Measurements from ENCODE around the gene ABTB2. TPM values are rescaled to one million over a fixed set of nuclear protein-coding genes. Genes with fewer than 3 reads are reported as not detected.

Gene ABTB2
- polyA plus RNA-seq, 1 of the 3 experiments (the other 2 are of a cell fraction) = 7.8 TPM

GRCh38 chr11:34250732-34251588 is 106.8 kb downstream of the ABTB2 start (continued):
- TF ChIP-seq RXRA (IDR thresholded peaks at IDR 0.05; ENCODE audit: borderline replicate concordance, low read depth) (no peak), SMC3 (IDR thresholded peaks at IDR 0.05; ENCODE audit: low read depth, low read length) (no peak), FOXM1 (IDR thresholded peaks at IDR 0.05; ENCODE audit: low read depth) (no peak), MXI1 (IDR thresholded peaks at IDR 0.05; ENCODE audit: low read depth, low read length) (peak; percentile 66), IRF3 (IDR thresholded peaks at IDR 0.05; ENCODE audit: low read depth, low read length) (no peak)

GRCh38 chr11:34250211-34250610 is 107.6 kb downstream of the ABTB2 start:
- no peak overlapping the region for H3K4me2 ChIP-seq
- H4K20me1 ChIP-seq (ENCODE audit: insufficient read depth) = no peaks in the 10 kb centered on the region
- no peaks in the 10 kb centered on the region for H3K9me2 ChIP-seq
- no peak for DNase-seq
- no peak overlapping the region for H3K4me3 ChIP-seq (ENCODE audit: low read depth in 2 of 2, low read length in 1 of 2)
- WGBS (ENCODE audit: low lambda C conversion rate) = 93% methylated on average over 2 of the region's 2 CpGs
- no peaks in the 10 kb centered on the region for H3K79me2 ChIP-seq (ENCODE audit: insufficient read depth)
- H3K27me3 ChIP-seq (ENCODE audit: insufficient read depth) = no peaks in the 10 kb centered on the region
- H3K27ac ChIP-seq (ENCODE audit: low read depth in 2 of 2, low read length in 1 of 2) = no peak overlapping the region
- no peaks in the 10 kb centered on the region for H3K36me3 ChIP-seq (replicated peaks in 1 of 2; ENCODE audit: control insufficient read depth in 1 of 2, insufficient read depth in 2 of 2, low read length in 1 of 2)
- peaks cover 17 to 22% of the 10 kb centered on the region in 2 experiments; a peak in 2 of 4 replicates for H3K4me1 ChIP-seq (ENCODE audit: control insufficient read depth in 1 of 2, insufficient read depth in 2 of 2, low read depth in 1 of 2, low read length in 1 of 2)
- POLR2A ChIA-PET = no interaction called here
- H2AFZ ChIP-seq (ENCODE audit: low read depth) = no peak overlapping the region
- peaks cover 20% of the 10 kb centered on the region for H3F3A ChIP-seq (replicated peaks; ENCODE audit: insufficient read depth)
- H3K9ac ChIP-seq = no peak overlapping the region
- CTCF ChIA-PET = interaction anchor here (0.8 to 1.8 kb wide), 4 partner anchors 68 to 341 kb away, joined by 3 to 9 read pairs (median 4); no protein-coding TSS in a partner anchor
- no peak for TF ChIP-seq SMC3 (IDR thresholded peaks at IDR 0.05; ENCODE audit: low read depth, low read length)
- TF ChIP-seq GATA2 (CRISPR knock-in tag; IDR thresholded peaks at IDR 0.05) = no peak
- TF ChIP-seq NRF1 (IDR thresholded peaks at IDR 0.05; ENCODE audit: low read depth, low read length) = no peak
- no peak for TF ChIP-seq FOXM1 (IDR thresholded peaks at IDR 0.05; ENCODE audit: low read depth)
- no peak for TF ChIP-seq FOXJ3 (CRISPR knock-in tag; IDR thresholded peaks at IDR 0.05)
- TF ChIP-seq TAF1 (IDR thresholded peaks at IDR 0.05; ENCODE audit: borderline replicate concordance, low read depth, low read length) = no peak
- no peak for TF ChIP-seq YY1 (IDR thresholded peaks at IDR 0.05; ENCODE audit: low read depth)
- no peaks in the 10 kb centered on the region for H3K9me3 ChIP-seq

- Histone ChIP-seq H4K20me1 (ENCODE audit: insufficient read depth) (no peaks in the 10 kb centered on the region), H3K4me2 (no peak overlapping the region), H3K4me3 (ENCODE audit: low read depth in 2 of 2, low read length in 1 of 2) (no peak overlapping the region), H3K9me3 (no peaks in the 10 kb centered on the region), H3K4me1 (ENCODE audit: control insufficient read depth in 1 of 2, insufficient read depth in 2 of 2, low read depth in 1 of 2, low read length in 1 of 2) (peaks cover 19 to 29% of the 10 kb centered on the region in 2 experiments; a peak in 2 of 4 replicates), H3K36me3 (replicated peaks in 1 of 2; ENCODE audit: control insufficient read depth in 1 of 2, insufficient read depth in 2 of 2, low read length in 1 of 2) (no peaks in the 10 kb centered on the region), H3K27me3 (ENCODE audit: insufficient read depth) (no peaks in the 10 kb centered on the region), H3K9me2 (no peaks in the 10 kb centered on the region), H3K27ac (ENCODE audit: low read depth in 2 of 2, low read length in 1 of 2) (no peak overlapping the region), H2AFZ (ENCODE audit: low read depth) (no peak overlapping the region), H3K79me2 (ENCODE audit: insufficient read depth) (no peaks in the 10 kb centered on the region), H3F3A (replicated peaks; ENCODE audit: insufficient read depth) (peaks cover 20% of the 10 kb centered on the region), H3K9ac (no peak overlapping the region)
- ChIA-PET POLR2A (no interaction called here), CTCF (interaction anchor here (0.7 to 1.8 kb wide), 4 partner anchors 10 to 91 kb away, joined by 3 to 5 read pairs (median 4); no protein-coding TSS in a partner anchor)
- WGBS (ENCODE audit: low lambda C conversion rate) = 67% methylated on average over 3 of the region's 3 CpGs
- no peak for DNase-seq
- TF ChIP-seq USF2 (IDR thresholded peaks at IDR 0.05; ENCODE audit: borderline replicate concordance, low read depth, low read length) (no peak), GABPA (IDR thresholded peaks at IDR 0.05; ENCODE audit: low read depth) (no peak), USF1 (IDR thresholded peaks at IDR 0.05; ENCODE audit: borderline replicate concordance, low read depth) (no peak), FOXM1 (IDR thresholded peaks at IDR 0.05; ENCODE audit: low read depth) (no peak), MAX (IDR thresholded peaks at IDR 0.05; ENCODE audit: low read depth) (no peak), PBX3 (IDR thresholded peaks at IDR 0.05) (no peak), ZBTB33 (IDR thresholded peaks at IDR 0.05; ENCODE audit: borderline replicate concordance, low read depth) (no peak), SMC3 (IDR thresholded peaks at IDR 0.05; ENCODE audit: low read depth, low read length) (no peak), YY1 (IDR thresholded peaks at IDR 0.05; ENCODE audit: low read depth) (no peak), NRF1 (IDR thresholded peaks at IDR 0.05; ENCODE audit: low read depth, low read length) (no peak)
These were observed 108.4 kb downstream of the ABTB2 start for GRCh38 chr11:34249439-34249838.

All from SK-N-SH (cell line).